Activated T-cell treated with anti-CD3 and anti-CD28 coated beads, Interleukin-2, amount 50 U/mL, for 72 hours (primary cell): ENCODE results near the gene KAT5. TPM values are rescaled to one million over a fixed set of nuclear protein-coding genes. Genes with fewer than 3 reads are reported as not detected.
"Not testable (repeated sequence)": the region's sequence is repeated elsewhere in the genome, so short reads cannot be mapped to it uniquely, and the experiment has no call there.

Source experiments
- ATAC-seq, 2 donors: fragments of 150-1000 bp; cut with Tn5 transposase; replicated peaks in 1 of 2; 2 replicates each; pipeline ENCODE4 v1.10.0; 2021; ENCODE audit warnings: moderate library complexity in 2 of 2, mild to moderate bottlenecking in 1 of 2
- DNase-seq, 2 donors: peaks; one replicate each; pipeline ENCODE4 v3.0.0; 2021 to 2022; ENCODE audit warnings: mixed read lengths in 1 of 2
- H3K27ac Mint-ChIP-seq: one replicate; pipeline ENCODE4 v1.8.0; 2022; ENCODE audit warnings: mild to moderate bottlenecking, moderate library complexity, mixed read lengths
- H3K27me3 Mint-ChIP-seq: one replicate; pipeline ENCODE4 v1.8.0; 2022; ENCODE audit warnings: low read depth, mixed read lengths
- H3K36me3 Mint-ChIP-seq, 2 donors: one replicate each; pipeline ENCODE4 v1.8.0; 2022; ENCODE audit warnings: mixed read lengths in 2 of 2, mild to moderate bottlenecking in 1 of 2; ENCODE audit not compliant: insufficient read depth in 2 of 2
- H3K4me1 Mint-ChIP-seq: one replicate; pipeline ENCODE4 v1.8.0; 2022; ENCODE audit warnings: low read depth, mixed read lengths
- H3K4me3 Mint-ChIP-seq, 2 donors: one replicate each; pipeline ENCODE4 v1.8.0; 2022; ENCODE audit warnings: mild to moderate bottlenecking in 2 of 2, mixed read lengths in 2 of 2, moderate library complexity in 2 of 2
- H3K9me3 Mint-ChIP-seq, 2 donors: one replicate each; pipeline ENCODE4 v1.8.0; 2022; ENCODE audit warnings: mixed read lengths in 2 of 2
- total RNA-seq, 2 donors: library from RNA; stranded (reverse); gene quantifications; one replicate each; pipeline ENCODE4 v1.2.3, GENCODE V29; 2022

The KAT5 gene
- total RNA-seq, 2 donors from 2014 or later = 86.4 to 105 TPM

DNA sequence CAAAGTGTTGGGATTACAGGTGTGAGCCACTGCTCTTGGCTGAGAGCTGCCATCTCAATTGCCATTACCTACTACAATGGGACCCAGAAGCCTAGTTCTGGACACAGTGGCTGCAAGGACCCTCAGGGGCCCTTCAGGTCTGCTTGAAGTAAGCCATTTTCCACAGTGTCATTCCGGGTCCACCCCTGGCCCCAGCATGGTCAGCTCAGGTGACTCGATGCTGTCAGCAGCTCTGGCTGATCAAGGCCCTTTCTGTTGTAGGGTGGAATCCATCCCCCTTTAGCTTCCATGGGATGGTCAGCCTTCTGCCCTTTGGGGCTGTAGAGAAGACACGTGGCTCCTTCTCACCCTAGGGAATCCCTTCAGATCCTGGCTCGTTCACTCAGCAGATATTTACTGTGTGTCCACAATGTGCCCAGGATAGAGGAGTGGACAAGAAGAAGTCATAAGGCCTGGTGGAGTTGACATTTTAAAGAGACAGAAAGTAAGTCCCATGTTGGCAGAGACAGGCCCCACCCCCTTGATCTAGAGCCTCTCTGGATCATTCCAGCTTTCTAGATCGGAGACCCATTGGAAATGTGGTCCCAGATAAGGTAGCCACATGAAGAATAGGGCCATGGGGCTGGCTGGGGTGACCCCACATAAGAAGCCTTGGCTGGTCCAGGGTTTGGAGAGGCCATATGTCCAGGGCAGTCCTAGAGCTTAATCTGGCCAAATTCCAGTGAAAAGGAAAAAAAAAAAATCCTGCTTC, 15.1 kb upstream of the KAT5 start:
- no peaks in the 10 kb centered on the region for H3K36me3 Mint-ChIP-seq
- no peak for DNase-seq
- no peaks in the 10 kb centered on the region for H3K4me1 Mint-ChIP-seq
- H3K4me3 Mint-ChIP-seq = no peak overlapping the region
- ATAC-seq = no peak
- no peaks in the 10 kb centered on the region for H3K27me3 Mint-ChIP-seq
- H3K27ac Mint-ChIP-seq = no peak overlapping the region
- no peaks in the 10 kb centered on the region for H3K9me3 Mint-ChIP-seq

DNA sequence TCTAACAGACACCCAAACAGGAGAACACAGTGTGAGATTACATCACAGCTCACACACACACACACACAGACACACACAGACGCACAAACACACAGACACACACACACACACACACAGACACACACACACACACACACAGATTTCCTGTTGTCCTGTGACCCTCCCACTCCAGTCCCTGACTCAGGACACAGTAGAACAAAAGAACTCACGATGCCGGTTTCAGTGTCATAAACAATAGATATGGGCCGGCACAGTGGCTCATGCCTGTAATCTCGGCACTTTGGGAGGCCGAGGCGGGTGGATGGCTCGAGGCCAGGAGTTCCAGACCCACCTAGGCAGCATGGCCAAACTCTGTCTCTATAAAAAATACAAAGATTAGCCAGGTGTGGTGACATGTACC, 13.8 kb upstream of the KAT5 start:
- ATAC-seq = no peak
- no peak overlapping the region for H3K27ac Mint-ChIP-seq
- no peak overlapping the region for H3K4me3 Mint-ChIP-seq
- DNase-seq = no peak
- no peaks in the 10 kb centered on the region for H3K27me3 Mint-ChIP-seq
- H3K9me3 Mint-ChIP-seq = no peaks in the 10 kb centered on the region
- no peaks in the 10 kb centered on the region for H3K36me3 Mint-ChIP-seq
- no peaks in the 10 kb centered on the region for H3K4me1 Mint-ChIP-seq

DNA sequence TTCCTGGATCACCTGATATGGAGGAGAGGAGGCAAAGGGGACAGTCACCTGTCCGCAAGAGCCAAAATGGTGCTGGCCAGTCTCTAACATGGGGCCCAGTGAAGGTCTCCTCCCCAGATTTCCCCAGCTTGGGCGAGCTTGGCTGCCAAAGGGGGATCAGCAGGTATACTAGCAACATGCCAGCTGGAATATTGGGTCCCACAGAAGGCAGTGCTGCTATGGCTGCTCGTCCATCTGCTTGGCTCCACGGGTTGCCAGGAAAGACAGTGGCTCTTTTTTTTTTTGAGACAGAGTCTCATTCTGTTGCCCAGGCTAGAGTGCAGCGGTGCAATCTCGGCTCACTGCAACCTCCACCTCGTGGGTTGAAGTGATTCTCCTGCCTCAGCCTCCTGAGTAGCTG, 12.7 kb upstream of the KAT5 start:
- DNase-seq (no peak), ATAC-seq (no peak)
- Mint-ChIP-seq H3K4me3 (no peak overlapping the region), H3K27ac (no peak overlapping the region), H3K4me1 (no peaks in the 10 kb centered on the region), H3K36me3 (no peaks in the 10 kb centered on the region), H3K9me3 (no peaks in the 10 kb centered on the region), H3K27me3 (no peaks in the 10 kb centered on the region)

DNA sequence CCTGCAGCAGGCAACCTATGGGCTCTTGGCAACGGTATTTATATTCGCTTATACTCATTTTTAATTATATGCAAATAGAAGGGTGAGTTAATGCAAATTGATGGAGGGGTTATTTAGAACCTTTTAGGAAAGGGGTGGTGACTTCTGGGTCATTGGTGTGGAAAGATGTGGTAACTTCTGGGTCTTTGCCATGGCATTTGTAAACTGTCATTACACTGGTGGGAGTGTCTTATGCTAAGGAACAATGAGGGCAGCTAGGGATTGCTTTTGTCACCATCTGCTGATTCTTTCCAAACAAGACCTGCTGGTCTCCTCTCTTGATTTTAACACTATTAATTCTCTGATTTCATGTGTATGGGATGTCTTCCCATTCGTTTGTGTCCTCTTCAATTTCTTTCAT, 11.7 kb upstream of the KAT5 start:
- ATAC-seq = no peak
- no peak for DNase-seq
- Mint-ChIP-seq H3K27ac (no peak overlapping the region), H3K4me1 (no peaks in the 10 kb centered on the region), H3K9me3 (no peaks in the 10 kb centered on the region), H3K36me3 (no peaks in the 10 kb centered on the region), H3K27me3 (no peaks in the 10 kb centered on the region), H3K4me3 (no peak overlapping the region)

DNA sequence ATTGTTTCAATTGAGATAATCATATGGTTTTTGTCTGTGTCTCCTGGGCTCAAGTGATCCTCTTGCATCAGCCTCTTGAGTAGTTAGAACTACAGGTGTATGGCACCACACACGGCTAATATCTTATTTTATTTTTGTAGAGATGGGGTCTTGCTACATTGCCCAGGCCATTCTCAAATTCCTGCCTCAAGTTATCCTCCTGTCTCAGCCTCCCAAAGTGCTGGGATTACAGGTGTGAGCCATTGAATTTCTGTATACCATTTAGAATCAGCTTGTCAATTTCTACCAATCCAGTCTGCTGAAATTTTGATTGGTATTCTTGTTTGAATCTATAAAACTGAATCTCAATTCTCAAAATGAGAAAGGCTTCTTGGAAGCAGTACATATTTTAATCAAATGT, 10.4 kb upstream of the KAT5 start:
- ATAC-seq = no peak
- H3K36me3 Mint-ChIP-seq = no peaks in the 10 kb centered on the region
- no peak for DNase-seq
- no peak overlapping the region for H3K4me3 Mint-ChIP-seq
- no peaks in the 10 kb centered on the region for H3K9me3 Mint-ChIP-seq
- H3K27me3 Mint-ChIP-seq = no peaks in the 10 kb centered on the region
- no peak overlapping the region for H3K27ac Mint-ChIP-seq
- H3K4me1 Mint-ChIP-seq = peaks cover 6% of the 10 kb centered on the region

DNA sequence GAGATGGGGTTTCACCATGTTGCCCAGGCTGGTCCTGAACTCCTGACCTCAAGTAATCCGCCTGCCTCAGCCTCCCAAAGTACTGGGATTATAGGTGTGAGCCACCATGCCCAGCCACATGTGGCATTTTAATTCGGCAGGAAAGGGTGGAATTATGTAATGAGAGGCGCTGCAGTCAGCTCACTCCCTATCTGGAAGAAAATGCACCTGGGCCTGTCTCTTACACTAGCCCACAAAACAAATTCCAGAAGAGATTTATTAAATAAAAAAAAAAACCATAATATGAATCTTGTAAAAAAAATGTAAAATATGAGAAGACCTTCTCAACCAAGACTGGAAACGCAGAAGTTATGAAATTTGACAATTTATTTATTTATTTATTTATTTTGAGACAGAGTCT, 8.2 kb upstream of the KAT5 start:
- H3K27ac Mint-ChIP-seq = no peak overlapping the region
- no peak for DNase-seq
- H3K4me1 Mint-ChIP-seq = peaks cover 11% of the 10 kb centered on the region
- H3K4me3 Mint-ChIP-seq = no peak overlapping the region
- H3K27me3 Mint-ChIP-seq = no peaks in the 10 kb centered on the region
- H3K36me3 Mint-ChIP-seq = no peaks in the 10 kb centered on the region
- no peaks in the 10 kb centered on the region for H3K9me3 Mint-ChIP-seq
- no peak for ATAC-seq

DNA sequence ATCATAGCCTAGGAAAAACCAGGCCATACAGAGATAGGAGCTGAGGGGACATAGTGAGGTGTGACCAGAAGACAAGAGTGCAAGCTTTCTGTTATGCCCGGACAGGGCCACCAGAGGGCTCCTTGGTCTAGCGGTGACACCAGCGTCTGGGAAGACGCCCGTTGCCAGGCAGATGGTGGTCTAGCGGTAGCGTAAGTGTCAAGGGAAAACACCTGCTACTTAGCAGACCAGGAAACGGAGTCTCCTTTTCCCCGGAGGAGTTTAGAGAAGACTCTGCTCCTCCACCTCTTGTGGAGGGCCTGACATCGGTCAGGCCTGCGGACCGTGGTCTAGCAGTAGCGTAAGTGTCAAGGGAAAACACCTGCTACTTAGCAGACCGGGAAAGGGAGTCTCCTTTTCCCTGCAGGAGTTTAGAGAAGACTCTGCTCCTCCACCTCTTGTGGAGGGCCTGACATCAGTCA, 5.7 kb upstream of the KAT5 start:
- DNase-seq (peak; percentile 81 to 84), ATAC-seq (peak in 1 of 2 donors; percentile 30)
- H3K36me3 Mint-ChIP-seq, H3K27me3 Mint-ChIP-seq, H3K27ac Mint-ChIP-seq, H3K9me3 Mint-ChIP-seq: not testable (repeated sequence)
- Mint-ChIP-seq H3K4me1 (peaks cover 20% of the 10 kb centered on the region), H3K4me3 (peak overlapping the region; percentile 44 to 57)

DNA sequence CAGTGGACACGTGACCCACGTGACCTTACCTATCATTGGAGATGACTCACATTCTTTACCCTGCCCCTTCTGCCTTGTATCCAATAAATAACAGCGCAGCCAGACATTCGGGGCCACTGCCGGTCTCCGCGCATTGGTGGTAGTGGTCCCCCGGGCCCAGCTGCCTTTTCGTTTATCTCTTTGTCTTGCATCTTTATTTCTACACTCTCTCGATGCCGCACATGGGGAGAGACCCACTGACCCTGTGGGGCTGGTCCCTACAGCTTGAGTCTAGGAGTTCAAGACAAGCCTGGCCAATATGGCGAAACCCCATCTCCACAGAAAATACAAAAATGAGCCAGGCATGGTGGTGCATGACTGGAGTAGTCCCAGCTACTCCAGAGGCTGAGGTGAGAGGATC, 5.0 kb upstream of the KAT5 start:
- Mint-ChIP-seq H3K4me1 (peaks cover 20% of the 10 kb centered on the region), H3K4me3 (peak overlapping the region; percentile 36 to 57)
- ATAC-seq, H3K9me3 Mint-ChIP-seq, H3K27ac Mint-ChIP-seq, DNase-seq, H3K36me3 Mint-ChIP-seq, H3K27me3 Mint-ChIP-seq: not testable (repeated sequence)

DNA sequence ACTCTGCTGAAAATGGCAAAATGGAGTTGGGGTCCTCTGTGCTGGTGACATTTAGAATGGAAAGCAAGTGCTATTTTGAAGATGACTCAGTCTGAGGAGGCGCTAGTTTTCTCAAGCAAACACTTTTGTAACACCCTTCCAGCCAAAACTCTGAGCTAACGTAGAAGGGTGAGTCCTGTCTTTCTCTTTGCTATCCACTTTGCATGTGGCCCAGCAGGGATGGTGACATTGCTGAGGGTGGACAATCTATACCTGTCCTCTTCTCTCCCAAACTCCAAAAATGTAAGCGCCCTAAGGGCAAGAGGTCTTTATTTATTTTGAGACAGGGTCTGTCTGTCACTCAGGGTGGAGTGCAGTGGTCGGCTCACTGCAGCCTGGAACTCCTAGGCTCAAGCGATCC, 3.6 kb upstream of the KAT5 start:
- Mint-ChIP-seq H3K9me3 (no peaks in the 10 kb centered on the region), H3K4me3 (no peak overlapping the region), H3K27ac (no peak overlapping the region), H3K4me1 (peaks cover 30% of the 10 kb centered on the region), H3K36me3 (peaks cover under 1% of the 10 kb centered on the region in 2 donors), H3K27me3 (no peaks in the 10 kb centered on the region)
- DNase-seq = no peak
- no peak for ATAC-seq

DNA sequence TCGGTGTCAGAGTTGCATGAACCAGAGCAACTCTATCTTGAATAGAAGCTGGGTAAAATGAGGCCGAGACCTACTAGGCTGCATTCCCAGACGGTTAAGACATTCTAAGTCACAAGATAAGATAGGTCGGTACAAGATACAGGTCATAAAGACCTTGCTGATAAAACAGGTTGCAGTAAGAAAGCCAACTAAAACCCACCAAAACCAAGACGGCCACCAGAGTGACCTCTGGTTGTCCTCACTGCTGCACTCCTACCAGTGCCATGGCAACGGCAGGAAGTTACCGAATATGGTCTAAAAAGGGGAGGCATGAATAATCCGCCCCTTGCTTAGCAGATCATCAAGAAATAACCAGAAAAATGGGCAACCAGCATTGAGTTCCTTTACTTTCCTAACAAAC, 2.4 kb upstream of the KAT5 start:
- Mint-ChIP-seq H3K9me3 (no peaks in the 10 kb centered on the region), H3K4me3 (no peak overlapping the region), H3K36me3 (peaks cover 7 to 9% of the 10 kb centered on the region in 2 donors), H3K4me1 (peaks cover 38% of the 10 kb centered on the region), H3K27me3 (no peaks in the 10 kb centered on the region), H3K27ac (no peak overlapping the region)
- DNase-seq (no peak), ATAC-seq (no peak)

DNA sequence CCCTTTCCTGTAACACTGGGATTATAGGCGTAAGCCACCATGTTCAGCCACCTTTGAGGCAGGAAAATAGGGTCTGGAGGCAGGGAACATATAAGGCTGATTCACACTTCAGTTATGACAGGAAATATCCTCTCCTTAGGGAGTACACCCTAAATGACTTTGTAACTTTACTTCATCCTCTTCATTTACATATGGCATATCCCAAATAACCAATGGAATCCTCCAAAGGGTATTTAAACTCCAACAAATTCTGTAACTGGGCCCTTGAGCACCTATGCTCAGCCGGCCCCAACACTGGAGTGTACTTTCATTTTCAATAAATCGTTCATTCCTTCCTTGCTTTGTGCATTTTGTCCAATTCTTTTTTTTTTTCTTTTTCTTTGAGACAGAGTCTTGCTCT, 1.6 kb upstream of the KAT5 start:
- Mint-ChIP-seq H3K27ac (no peak overlapping the region), H3K4me3 (peak overlapping the region in 1 of 2 donors; percentile 79), H3K9me3 (no peaks in the 10 kb centered on the region), H3K4me1 (peaks cover 46% of the 10 kb centered on the region), H3K27me3 (no peaks in the 10 kb centered on the region), H3K36me3 (peaks cover 8 to 17% of the 10 kb centered on the region in 2 donors)
- ATAC-seq (no peak), DNase-seq (no peak)

DNA sequence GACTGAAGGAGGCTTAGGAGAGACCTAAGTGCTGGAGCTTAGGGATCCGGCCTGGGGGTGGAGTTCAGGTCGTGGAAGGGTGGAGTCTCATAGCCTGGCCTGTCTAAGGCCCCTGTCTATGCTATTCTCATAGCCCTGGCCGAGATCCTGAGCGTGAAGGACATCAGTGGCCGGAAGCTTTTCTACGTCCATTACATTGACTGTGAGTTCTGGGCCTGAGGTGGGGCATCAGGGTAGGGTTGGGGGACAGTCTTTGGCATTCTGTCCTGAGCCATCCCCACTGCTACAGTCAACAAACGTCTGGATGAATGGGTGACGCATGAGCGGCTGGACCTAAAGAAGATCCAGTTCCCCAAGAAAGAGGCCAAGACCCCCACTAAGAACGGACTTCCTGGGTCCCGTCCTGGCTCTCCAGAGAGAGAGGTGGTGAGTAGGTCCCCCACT, 603 bp downstream of the KAT5 start:
- no peak for ATAC-seq
- H3K27ac Mint-ChIP-seq = peak overlapping the region; percentile 80
- no peak for DNase-seq
- no peaks in the 10 kb centered on the region for H3K27me3 Mint-ChIP-seq
- no peaks in the 10 kb centered on the region for H3K9me3 Mint-ChIP-seq
- peaks cover 48% of the 10 kb centered on the region for H3K4me1 Mint-ChIP-seq
- H3K36me3 Mint-ChIP-seq = peaks cover 12 to 25% of the 10 kb centered on the region in 2 donors
- peak overlapping the region; percentile 79 to 94 for H3K4me3 Mint-ChIP-seq

DNA sequence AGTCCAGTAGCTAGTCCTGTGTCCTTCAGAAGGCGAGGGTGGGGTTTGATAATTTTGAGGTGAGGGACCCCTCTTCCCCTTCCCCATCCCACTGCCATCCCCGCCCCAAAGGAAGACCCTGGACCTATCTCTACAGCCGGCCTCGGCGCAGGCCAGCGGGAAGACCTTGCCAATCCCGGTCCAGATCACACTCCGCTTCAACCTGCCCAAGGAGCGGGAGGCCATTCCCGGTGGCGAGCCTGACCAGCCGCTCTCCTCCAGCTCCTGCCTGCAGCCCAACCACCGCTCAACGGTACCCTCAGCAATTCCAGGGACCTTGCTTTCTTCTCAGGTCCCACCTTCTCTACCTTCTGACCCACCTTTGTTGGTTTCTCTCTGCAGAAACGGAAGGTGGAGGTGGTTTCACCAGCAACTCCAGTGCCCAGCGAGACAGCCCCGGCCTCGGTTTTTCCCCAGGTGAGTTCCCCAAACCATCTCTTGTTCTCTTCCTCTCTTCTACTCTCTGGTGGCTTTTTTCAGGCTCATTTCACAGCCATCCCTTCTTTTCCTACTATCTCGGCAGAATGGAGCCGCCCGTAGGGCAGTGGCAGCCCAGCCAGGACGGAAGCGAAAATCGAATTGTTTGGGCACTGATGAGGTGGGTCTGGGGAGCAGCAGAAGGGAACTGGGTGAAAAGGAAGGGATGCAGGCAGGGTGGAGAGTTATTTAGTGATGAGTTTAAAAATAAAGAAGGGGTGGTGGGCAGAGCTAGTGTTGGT, 1.3 kb downstream of the KAT5 start:
- peak overlapping the region; percentile 73 to 94 for H3K4me3 Mint-ChIP-seq
- peak overlapping the region; percentile 93 for H3K27ac Mint-ChIP-seq
- ATAC-seq (no peak), DNase-seq (no peak)
- peaks cover 56% of the 10 kb centered on the region for H3K4me1 Mint-ChIP-seq
- H3K36me3 Mint-ChIP-seq = peaks cover 12 to 25% of the 10 kb centered on the region in 2 donors
- H3K9me3 Mint-ChIP-seq = no peaks in the 10 kb centered on the region
- no peaks in the 10 kb centered on the region for H3K27me3 Mint-ChIP-seq
